HG03571 (cell line): ENCODE results near the gene CFAP92.
A peak's percentile ranks its signal among the peaks of the same experiment; 100 is the strongest.

ENCODE experiments used
- ATAC-seq: cut with Tn5 transposase; IDR thresholded peaks from one replicate; pipeline ENCODE4 v1.9.1; 2021; ENCODE audit not compliant: unreplicated experiment

Gene CFAP92

GRCh38 chr3:129026728-129027543, 33.1 kb upstream of the CFAP92 start:
- ATAC-seq, result peak; percentile 97

GRCh38 chr3:129025691-129026435, 32.0 kb upstream of the CFAP92 start:
- no peak for ATAC-seq

GRCh38 chr3:129025108-129025507, 31.2 kb upstream of the CFAP92 start:
- ATAC-seq, result no peak

- no peak for ATAC-seq
Observed at GRCh38 chr3:129023909-129024308, 30.0 kb upstream of the CFAP92 start.

- no peak for ATAC-seq
Observed at GRCh38 chr3:129023008-129023358, 29.1 kb upstream of the CFAP92 start.

- no peak for ATAC-seq
Observed at GRCh38 chr3:129022114-129023007, 28.5 kb upstream of the CFAP92 start.

- no peak for ATAC-seq
Observed at GRCh38 chr3:129021140-129021551, 27.3 kb upstream of the CFAP92 start.

GRCh38 chr3:129020691-129021090, 26.8 kb upstream of the CFAP92 start:
- ATAC-seq, result no peak

- ATAC-seq, result no peak
Observed at GRCh38 chr3:129019266-129019665, 25.4 kb upstream of the CFAP92 start.

GRCh38 chr3:129018751-129019150, 24.9 kb upstream of the CFAP92 start:
- no peak for ATAC-seq

- no peak for ATAC-seq
Observed at GRCh38 chr3:129018271-129018670, 24.4 kb upstream of the CFAP92 start.

GRCh38 chr3:129017484-129017899, 23.6 kb upstream of the CFAP92 start:
- ATAC-seq, result no peak

GRCh38 chr3:129016720-129017483, 23.0 kb upstream of the CFAP92 start:
- ATAC-seq, result no peak

- no peak for ATAC-seq
Observed at GRCh38 chr3:129016356-129016719, 22.5 kb upstream of the CFAP92 start.

- ATAC-seq, result no peak
Observed at GRCh38 chr3:129015388-129016105, 21.7 kb upstream of the CFAP92 start.

- no peak for ATAC-seq
Observed at GRCh38 chr3:129014793-129015345, 21.0 kb upstream of the CFAP92 start.

GRCh38 chr3:129014148-129014547, 20.3 kb upstream of the CFAP92 start:
- ATAC-seq, result no peak

- ATAC-seq, result no peak
Observed at GRCh38 chr3:129013491-129013891, 19.6 kb upstream of the CFAP92 start.

GRCh38 chr3:129010310-129010956, 16.6 kb upstream of the CFAP92 start:
- no peak for ATAC-seq
